Measurements from ENCODE around the gene SUMO4. TPM values are rescaled to one million over a fixed set of nuclear protein-coding genes. Genes with fewer than 3 reads are reported as not detected.

Gene SUMO4
- total RNA-seq, 4 donors from 2014 or later = 1.2 to 15.3 (median 5.9) TPM; not detected in 1

DNA sequence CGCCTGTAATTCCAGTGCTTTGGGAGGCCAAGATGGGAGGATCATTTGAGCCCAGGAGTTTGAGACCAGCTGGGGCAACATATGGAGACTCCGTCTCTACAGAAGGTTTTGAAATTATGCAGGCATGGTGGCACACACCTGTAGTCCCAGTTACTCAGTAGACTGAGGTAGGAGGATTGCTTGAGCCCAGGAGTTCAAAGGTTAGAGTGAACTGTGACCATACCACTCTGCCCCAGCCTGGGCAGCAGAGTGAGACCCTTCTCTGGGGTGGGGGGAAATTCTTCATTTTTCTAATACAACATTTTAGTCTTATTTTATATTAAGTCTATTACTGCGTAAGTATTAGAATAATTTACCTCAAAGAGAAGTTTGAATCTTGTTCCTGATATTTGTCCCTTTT is 20.1 kb upstream of the SUMO4 start:
- intact Hi-C loops (cut with DNase I; ENCODE audit: low total_unique reads) = no loop called here
- no peak for DNase-seq
- no peaks in the 10 kb centered on the region for H3K27me3 ChIP-seq
- H3K9me3 ChIP-seq = no peaks in the 10 kb centered on the region
- TF ChIP-seq, protein P1, sequence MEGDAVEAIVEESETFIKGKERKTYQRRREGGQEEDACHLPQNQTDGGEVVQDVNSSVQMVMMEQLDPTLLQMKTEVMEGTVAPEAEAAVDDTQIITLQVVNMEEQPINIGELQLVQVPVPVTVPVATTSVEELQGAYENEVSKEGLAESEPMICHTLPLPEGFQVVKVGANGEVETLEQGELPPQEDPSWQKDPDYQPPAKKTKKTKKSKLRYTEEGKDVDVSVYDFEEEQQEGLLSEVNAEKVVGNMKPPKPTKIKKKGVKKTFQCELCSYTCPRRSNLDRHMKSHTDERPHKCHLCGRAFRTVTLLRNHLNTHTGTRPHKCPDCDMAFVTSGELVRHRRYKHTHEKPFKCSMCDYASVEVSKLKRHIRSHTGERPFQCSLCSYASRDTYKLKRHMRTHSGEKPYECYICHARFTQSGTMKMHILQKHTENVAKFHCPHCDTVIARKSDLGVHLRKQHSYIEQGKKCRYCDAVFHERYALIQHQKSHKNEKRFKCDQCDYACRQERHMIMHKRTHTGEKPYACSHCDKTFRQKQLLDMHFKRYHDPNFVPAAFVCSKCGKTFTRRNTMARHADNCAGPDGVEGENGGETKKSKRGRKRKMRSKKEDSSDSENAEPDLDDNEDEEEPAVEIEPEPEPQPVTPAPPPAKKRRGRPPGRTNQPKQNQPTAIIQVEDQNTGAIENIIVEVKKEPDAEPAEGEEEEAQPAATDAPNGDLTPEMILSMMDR (IDR thresholded peaks at IDR 0.05) = no peak
- no peak for TF ChIP-seq POLR2A (IDR thresholded peaks at IDR 0.05)
- H3K27ac ChIP-seq = no peak overlapping the region
- H3K4me3 ChIP-seq = no peak overlapping the region
- H3K36me3 ChIP-seq = no peaks in the 10 kb centered on the region
- no peaks in the 10 kb centered on the region for H3K4me1 ChIP-seq

DNA sequence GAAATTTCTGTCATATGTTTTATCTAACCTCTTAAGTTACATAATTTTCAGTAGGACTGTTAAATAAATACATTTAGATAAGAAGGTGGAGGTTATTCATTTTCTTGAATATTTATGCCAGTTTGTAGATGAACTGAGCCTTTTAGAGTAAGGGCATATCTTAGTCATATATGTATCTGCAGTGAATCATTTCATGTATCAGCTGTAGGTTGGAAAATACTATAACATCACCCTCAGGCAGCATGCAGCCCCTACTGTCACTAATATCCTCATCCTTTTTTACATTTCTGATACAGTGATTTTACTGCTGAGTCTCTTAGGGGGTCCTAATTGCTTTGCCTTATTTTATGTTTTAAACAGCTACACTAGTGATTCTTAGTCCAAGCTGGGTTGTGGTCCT is 19.5 kb upstream of the SUMO4 start:
- Histone ChIP-seq H3K36me3 (no peaks in the 10 kb centered on the region), H3K27ac (no peak overlapping the region), H3K9me3 (no peaks in the 10 kb centered on the region), H3K4me3 (no peak overlapping the region), H3K4me1 (no peaks in the 10 kb centered on the region), H3K27me3 (no peaks in the 10 kb centered on the region)
- TF ChIP-seq, protein P1 (IDR thresholded peaks at IDR 0.05) = no peak
- no peak for TF ChIP-seq POLR2A (IDR thresholded peaks at IDR 0.05)
- intact Hi-C loops (cut with DNase I; ENCODE audit: low total_unique reads) = no loop called here
- no peak for DNase-seq

DNA sequence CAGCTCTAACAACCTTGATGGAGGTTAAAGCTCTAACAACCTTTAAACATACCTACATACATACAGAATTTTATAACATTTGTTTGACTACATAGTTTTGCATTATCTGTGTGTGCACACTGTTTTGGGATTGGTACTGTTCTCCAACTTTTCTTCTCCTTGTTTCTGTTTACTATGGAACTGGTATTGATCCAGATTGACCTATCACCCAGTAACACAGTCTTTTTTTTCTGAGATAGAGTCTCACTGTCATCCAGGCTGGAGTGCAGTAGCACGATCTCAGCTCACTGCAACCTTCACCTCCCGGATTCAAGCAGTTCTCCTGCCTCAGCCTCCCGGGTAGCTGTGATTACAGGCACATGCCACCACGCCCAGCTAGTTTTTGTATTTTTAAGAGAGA is 16.7 kb upstream of the SUMO4 start:
- intact Hi-C loops (cut with DNase I; ENCODE audit: low total_unique reads) = no loop called here
- H3K4me1 ChIP-seq = no peaks in the 10 kb centered on the region
- no peak for DNase-seq
- no peaks in the 10 kb centered on the region for H3K27me3 ChIP-seq
- no peak overlapping the region for H3K4me3 ChIP-seq
- TF ChIP-seq, protein P1 (IDR thresholded peaks at IDR 0.05) = no peak
- TF ChIP-seq POLR2A (IDR thresholded peaks at IDR 0.05) = no peak
- H3K9me3 ChIP-seq = no peaks in the 10 kb centered on the region
- no peaks in the 10 kb centered on the region for H3K36me3 ChIP-seq
- no peak overlapping the region for H3K27ac ChIP-seq

DNA sequence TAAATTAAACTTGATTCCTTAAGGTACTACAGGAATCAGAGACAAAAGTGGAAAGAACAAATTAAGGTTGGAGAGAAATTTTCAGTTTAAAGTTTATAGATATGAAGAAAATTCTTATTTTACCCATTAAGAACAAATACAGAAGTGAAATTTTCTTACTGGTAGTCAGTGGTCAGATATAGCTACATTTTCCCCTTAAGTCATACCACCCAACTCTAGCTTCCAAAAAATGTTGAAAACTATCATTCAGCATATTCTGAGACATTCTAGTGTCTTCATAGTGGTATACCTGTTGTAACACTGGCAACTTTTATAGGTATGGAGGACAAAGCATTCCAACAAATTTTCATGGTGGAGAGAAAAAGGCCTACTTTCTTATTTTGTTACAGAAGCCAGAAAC is 15.6 kb upstream of the SUMO4 start:
- TF ChIP-seq, protein P1 (IDR thresholded peaks at IDR 0.05) = no peak
- TF ChIP-seq POLR2A (IDR thresholded peaks at IDR 0.05) = no peak
- no peak overlapping the region for H3K27ac ChIP-seq

DNA sequence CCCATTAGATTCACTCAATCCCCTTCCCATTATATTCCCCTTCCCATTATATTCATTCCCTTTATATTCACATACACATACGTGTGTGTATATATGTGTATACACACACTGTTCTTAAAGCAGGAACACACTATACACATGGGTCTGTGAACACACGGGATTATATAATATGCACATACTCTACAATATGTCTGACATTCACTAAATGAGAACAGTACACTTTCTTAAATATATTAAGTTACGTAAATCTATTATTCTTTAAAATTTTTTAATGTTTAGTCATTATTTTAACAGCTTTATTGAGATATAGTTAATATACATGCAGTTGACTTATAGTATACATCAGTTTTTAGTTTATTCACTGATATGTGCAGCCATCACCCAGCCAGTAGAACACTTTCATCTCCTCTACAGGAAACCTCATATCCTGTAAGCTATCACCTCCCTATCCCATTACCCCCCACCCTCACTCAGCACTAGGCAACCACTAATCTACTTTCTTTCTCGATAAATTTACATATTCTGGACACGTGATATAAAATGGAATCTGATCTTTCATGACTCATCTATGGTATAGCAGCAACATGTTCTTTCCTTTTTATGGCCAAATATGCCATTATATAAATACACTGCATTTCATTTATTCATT is 13.9 kb upstream of the SUMO4 start:
- Histone ChIP-seq H3K36me3 (no peaks in the 10 kb centered on the region), H3K27me3 (no peaks in the 10 kb centered on the region), H3K4me3 (no peak overlapping the region), H3K27ac (no peak overlapping the region), H3K9me3 (no peaks in the 10 kb centered on the region), H3K4me1 (no peaks in the 10 kb centered on the region)
- DNase-seq = no peak
- intact Hi-C loops (cut with DNase I; ENCODE audit: low total_unique reads) = no loop called here
- TF ChIP-seq, protein P1 (IDR thresholded peaks at IDR 0.05) = no peak
- TF ChIP-seq POLR2A (IDR thresholded peaks at IDR 0.05) = no peak

More for the DNA sequence above, 15.6 kb upstream of the SUMO4 start:
- no peak for DNase-seq
- Histone ChIP-seq H3K4me1 (no peaks in the 10 kb centered on the region), H3K27me3 (no peaks in the 10 kb centered on the region), H3K9me3 (no peaks in the 10 kb centered on the region), H3K4me3 (no peak overlapping the region), H3K36me3 (no peaks in the 10 kb centered on the region)
- intact Hi-C loops (cut with DNase I; ENCODE audit: low total_unique reads) = no loop called here
